GM12878 (cell line): Measurements from ENCODE around the gene CKB. TPM values are rescaled to one million over a fixed set of nuclear protein-coding genes. Genes with fewer than 3 reads are reported as not detected.

Experiments
- ATAC-seq: fragments of 200-7000 bp; cut with Tn5 transposase; 3 replicates; pipeline ENCODE4 v1.9.1; 2020; ENCODE audit warnings: mild to moderate bottlenecking, moderate library complexity
- BruUV-seq: library from RNA; stranded (reverse); fragments of 400-500 nt; replicated peaks from 2 replicates; lab custom pipeline; 2021; lab: Mats Ljungman, UMichigan
- CTCF ChIA-PET: fragments of 300-600 bp; sonication (Branson Sonifier 250); formaldehyde crosslinking; extraction: SDS; loops from one replicate; lab custom pipeline; 2021; ENCODE audit warnings: inconsistent platforms; lab: Yijun Ruan, JAX
- POLR2A ChIA-PET: fragments of 350-600 bp; formaldehyde crosslinking; extraction: SDS; loops from one replicate; lab custom pipeline; 2021; ENCODE audit warnings: inconsistent platforms; lab: Charles Lee
- RAD21 ChIA-PET: fragments of 300-600 bp; sonication (Branson Sonifier 250); formaldehyde crosslinking; loops from one replicate; lab custom pipeline; 2023; ENCODE audit warnings: antibody characterized with exemption; ENCODE audit not compliant: unreplicated experiment; lab: Charles Lee
- SMC1A ChIA-PET: fragments of 300-600 bp; sonication (Branson Sonifier 250); formaldehyde crosslinking; loops from one replicate; lab custom pipeline; 2023; ENCODE audit not compliant: unreplicated experiment, uncharacterized antibody; lab: Charles Lee
- DNase-seq: peaks from one replicate; pipeline ENCODE4 v3.0.0-alpha.2; 2011; ENCODE audit warnings: low read depth, low spot score
- FAIRE-seq: peaks from 3 replicates; lab custom pipeline; 2011; peaks lifted over from hg19 to GRCh38; lab: Jason Lieb, UNC
- H2AFZ ChIP-seq: 2 replicates; pipeline ENCODE4 v1.6.0; 2011; ENCODE audit warnings: low read depth, low read length, control low read depth; ENCODE audit not compliant: control insufficient read depth
- H3K27ac ChIP-seq: 2 replicates; pipeline ENCODE4 v1.5.1; 2011; ENCODE audit warnings: control low read depth; ENCODE audit not compliant: control insufficient read depth, insufficient read depth
- H3K27me3 ChIP-seq, 2 experiments: replicated peaks in 1 of 2; 2 replicates each; pipeline versions ENCODE4 v1.6.0 to v1.6.1; 2011; ENCODE audit warnings: low read length in 1 of 2; ENCODE audit not compliant: control insufficient read depth in 2 of 2, insufficient read depth in 2 of 2
- H3K36me3 ChIP-seq, 2 experiments: 2 replicates each; pipeline ENCODE4 v1.5.1; 2011; ENCODE audit warnings: low read length in 1 of 2; ENCODE audit not compliant: control insufficient read depth in 2 of 2, insufficient read depth in 2 of 2
- H3K4me1 ChIP-seq: 2 replicates; pipeline ENCODE4 v1.6.1; 2011; ENCODE audit warnings: mild to moderate bottlenecking, low read length, moderate library complexity, mixed read lengths; ENCODE audit not compliant: control insufficient read depth, insufficient read depth
- H3K4me2 ChIP-seq: 2 replicates; pipeline ENCODE4 v1.6.0; 2011; ENCODE audit warnings: control low read depth; ENCODE audit not compliant: control insufficient read depth, insufficient read depth
- H3K4me3 ChIP-seq: fragments of 200-600 bp; sonication (generic); 2 replicates; pipeline ENCODE4 v1.5.1; 2016
- H3K79me2 ChIP-seq: 2 replicates; pipeline ENCODE4 v1.6.0; 2011; ENCODE audit warnings: low read length; ENCODE audit not compliant: control insufficient read depth, insufficient read depth
- H3K9ac ChIP-seq: 2 replicates; pipeline ENCODE4 v1.8.0; 2011; ENCODE audit warnings: low read length, control low read depth, mixed read lengths; ENCODE audit not compliant: control insufficient read depth, insufficient read depth
- H3K9me3 ChIP-seq: replicated peaks from 3 replicates; pipeline ENCODE4 v1.5.1; 2011; ENCODE audit warnings: mild to moderate bottlenecking, low read length; ENCODE audit not compliant: control insufficient read depth, insufficient read depth
- H4K20me1 ChIP-seq: 2 replicates; pipeline ENCODE4 v1.6.0; 2011; ENCODE audit not compliant: control insufficient read depth, insufficient read depth
- GABPA ChIP-seq: IDR thresholded peaks from 2 replicates; pipeline ENCODE4 v1.6.1; 2014; ENCODE audit warnings: antibody characterized with exemption, low read depth, mild to moderate bottlenecking, inconsistent platforms
- KDM1A ChIP-seq: fragments of 200-600 bp; sonication (generic); IDR thresholded peaks from 2 replicates; pipeline ENCODE4 v1.6.1; 2016; ENCODE audit warnings: borderline replicate concordance
- MEF2A ChIP-seq: IDR thresholded peaks from 2 replicates; pipeline ENCODE4 v1.6.1; 2011; ENCODE audit warnings: low read depth, mild to moderate bottlenecking, low read length, moderate library complexity; ENCODE audit not compliant: insufficient read depth
- MYB ChIP-seq: fragments of 150-350 bp; IDR thresholded peaks from 2 replicates; pipeline ENCODE4 v1.6.1; 2014; ENCODE audit warnings: mild to moderate bottlenecking, low read depth, low read length, borderline replicate concordance
- NRF1 ChIP-seq: conservative IDR thresholded peaks from 2 replicates; pipeline ENCODE4 v1.6.1; 2011; ENCODE audit warnings: mild to moderate bottlenecking, low read depth, low read length, improper control_type of control experiment
- POLR2AphosphoS2 ChIP-seq: IDR thresholded peaks from 2 replicates; pipeline ENCODE4 v1.6.1; 2011; ENCODE audit warnings: low read depth, mild to moderate bottlenecking, low read length, improper control_type of control experiment, moderate library complexity
- RB1 ChIP-seq: fragments of 450-650 bp; formaldehyde crosslinking; IDR thresholded peaks from 2 replicates; pipeline ENCODE4 v1.6.1; 2017; ENCODE audit warnings: mild to moderate bottlenecking, borderline replicate concordance
- STAT1 ChIP-seq: fragments of 450-650 bp; conservative IDR thresholded peaks from 2 replicates; pipeline ENCODE4 v1.6.1; 2014; ENCODE audit warnings: antibody characterized with exemption, mild to moderate bottlenecking
- SUPT20H ChIP-seq: IDR thresholded peaks from 2 replicates; pipeline ENCODE4 v1.6.1; 2011; ENCODE audit warnings: low read depth, mild to moderate bottlenecking, low read length, moderate library complexity, borderline replicate concordance; ENCODE audit not compliant: control insufficient read depth
- TAF1 ChIP-seq: IDR thresholded peaks from 2 replicates; pipeline ENCODE4 v1.6.1; 2011; ENCODE audit warnings: mild to moderate bottlenecking, low read depth, low read length, borderline replicate concordance
- WRNIP1 ChIP-seq: IDR thresholded peaks from 2 replicates; pipeline ENCODE4 v1.6.1; 2011; ENCODE audit warnings: low read depth, low read length, improper control_type of control experiment, borderline replicate concordance
- YY1 ChIP-seq: IDR thresholded peaks from 2 replicates; pipeline ENCODE4 v1.6.1; 2011; ENCODE audit warnings: low read depth, mild to moderate bottlenecking, low read length
- WGBS: methylation state at CpG from one replicate; pipeline ENCODE4 v1.1.6; 2016; ENCODE audit warnings: low lambda C conversion rate; ENCODE audit not compliant: insufficient replicate concordance, insufficient coverage; ENCODE audit errors: missing lambda C conversion rate; 5-methylcytosine and 5-hydroxymethylcytosine counted together
- in situ Hi-C: fragments of 300-500 bp; cut with MboI; formaldehyde crosslinking; loops from 9 replicates; pipeline ENCODE4 v1.14.3; 2018; ENCODE audit warnings: mixed read lengths
- intact Hi-C: fragments of 100-400 bp; cut with micrococcal nuclease; formaldehyde crosslinking; loops from one replicate; pipeline ENCODE4 v1.14.2; 2022; ENCODE audit not compliant: unreplicated experiment
- polyA plus RNA-seq, 11 experiments: library from polyadenylated mRNA; depleted of rRNA in 4 of 11; unstranded in 6 of 11; stranded (reverse) in 5 of 11; fragments of >200 nt; fragmentation: Nextera tagmentation in 4 of 11; fragmentation: Illumina TruSeq in 1 of 11; extraction: Ambion mirVana in 4 of 11; extraction: Trizol in 1 of 11; gene quantifications; 1 replicate in 1 of 11; 2 replicates in 10 of 11; pipeline versions ENCODE4 v1.2.1 to v1.2.3, GENCODE V29; 2011 to 2016; ENCODE audit warnings: inconsistent platforms in 2 of 11, missing spikeins in 2 of 11, low read depth in 1 of 11
- total RNA-seq, 4 experiments: library from RNA; depleted of rRNA in 3 of 4; stranded (reverse); fragments of >200 nt in 3 of 4; fragmentation: Illumina TruSeq in 1 of 4; extraction: Trizol in 1 of 4; gene quantifications; 2 replicates each; pipeline versions ENCODE4 v1.2.1 to v1.2.3, GENCODE V29; 2013 to 2021
- TF ChIP-seq, protein P1 (sequence below): IDR thresholded peaks from 2 replicates; pipeline ENCODE4 v1.6.1; 2011; ENCODE audit warnings: low read depth, mild to moderate bottlenecking, low read length, moderate library complexity, borderline replicate concordance; ENCODE audit errors: extremely low read depth
- TF ChIP-seq, protein P2 (sequence below): IDR thresholded peaks from 2 replicates; pipeline ENCODE4 v1.6.1; 2012; ENCODE audit warnings: low read length, inconsistent platforms
- TF ChIP-seq, protein P3 (sequence below): IDR thresholded peaks from 2 replicates; pipeline ENCODE4 v1.6.1; 2011; ENCODE audit warnings: mild to moderate bottlenecking, low read depth, low read length, moderate library complexity; ENCODE audit not compliant: insufficient replicate concordance
- TF ChIP-seq, protein P4 (sequence below): fragments of 450-650 bp; IDR thresholded peaks from 2 replicates; pipeline ENCODE4 v1.6.1; 2016; ENCODE audit warnings: mild to moderate bottlenecking
- TF ChIP-seq, protein P5 (sequence below): fragments of 450-650 bp; IDR thresholded peaks from 2 replicates; pipeline ENCODE4 v1.6.1; 2016; ENCODE audit warnings: mild to moderate bottlenecking

CKB gene
- total and polyA plus RNA-seq, 10 of the 15 experiments (the other 5 are each of a cell fraction or from before 2014, with no cell fraction given), result 0.40 to 6.1 (median 2.3) TPM

DNA sequence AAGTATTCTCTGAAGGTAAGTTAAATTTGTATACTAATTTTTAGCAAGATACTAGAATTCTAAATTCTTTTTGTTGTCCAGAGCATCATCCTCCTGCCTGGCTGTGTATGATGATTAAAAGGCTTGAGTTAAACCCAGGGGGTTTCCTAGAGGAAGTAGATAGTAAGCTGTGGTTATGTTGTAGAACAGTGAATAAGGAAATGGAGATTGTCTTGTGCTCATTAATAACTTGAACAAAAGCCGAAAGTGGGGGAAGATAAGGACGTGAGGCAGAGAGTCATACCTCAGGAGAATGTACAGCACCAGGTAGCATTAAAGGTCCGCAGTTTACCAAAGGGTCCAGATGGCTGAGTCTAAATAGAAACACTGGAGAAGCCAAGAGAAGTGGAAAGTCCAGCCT lies 42.0 kb downstream of the CKB start (continued):
- TF ChIP-seq SUPT20H (no peak), MYB (no peak), KDM1A (no peak)
- TF ChIP-seq, protein P1, sequence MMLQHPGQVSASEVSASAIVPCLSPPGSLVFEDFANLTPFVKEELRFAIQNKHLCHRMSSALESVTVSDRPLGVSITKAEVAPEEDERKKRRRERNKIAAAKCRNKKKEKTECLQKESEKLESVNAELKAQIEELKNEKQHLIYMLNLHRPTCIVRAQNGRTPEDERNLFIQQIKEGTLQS, result no peak

DNA sequence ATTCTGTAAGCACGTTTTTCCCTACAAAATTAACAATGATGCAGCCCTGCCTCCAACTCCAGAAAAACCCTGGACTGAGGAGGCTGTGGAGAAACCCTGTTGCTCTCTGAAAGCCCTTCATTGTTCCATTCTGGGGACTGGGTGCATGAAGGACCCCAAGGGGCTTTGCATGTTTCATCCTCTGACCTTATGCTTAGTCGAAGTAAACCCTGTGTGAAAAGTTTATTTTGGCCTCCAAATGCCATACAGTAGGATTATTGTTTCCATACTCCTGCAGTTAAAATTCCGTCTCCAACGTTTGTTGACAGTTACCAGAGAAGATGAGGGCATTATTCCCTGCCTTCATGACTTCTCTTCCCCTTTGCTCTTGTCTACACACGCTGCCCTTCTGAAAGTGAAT lies 46.0 kb downstream of the CKB start:
- ATAC-seq (no peak), FAIRE-seq (no peak), DNase-seq (no peak)
- Histone ChIP-seq H3K27ac (no peak overlapping the region), H3K4me3 (no peak overlapping the region), H3K9ac (no peak overlapping the region), H3K79me2 (no peaks in the 10 kb centered on the region), H3K4me2 (no peak overlapping the region), H3K9me3 (no peaks in the 10 kb centered on the region), H2AFZ (no peak overlapping the region), H3K4me1 (peaks cover 9% of the 10 kb centered on the region), H4K20me1 (no peaks in the 10 kb centered on the region), H3K27me3 (no peaks in the 10 kb centered on the region), H3K36me3 (peaks cover 6 to 17% of the 10 kb centered on the region in 2 experiments)
- CTCF ChIA-PET, result interaction anchor here (0.9 to 1.0 kb wide), 2 partner anchors 9 to 10 kb away, joined by 3 to 5 read pairs; no protein-coding TSS in a partner anchor
- in situ Hi-C loops (no loop called here), intact Hi-C loops (no loop called here)
- RAD21 ChIA-PET, result no interaction called here
- POLR2A ChIA-PET, result no interaction called here
- TF ChIP-seq YY1 (no peak), POLR2AphosphoS2 (no peak), GABPA (no peak), STAT1 (no peak), WRNIP1 (no peak), NRF1 (no peak), TAF1 (no peak), RB1 (no peak), MEF2A (no peak)
- TF ChIP-seq, protein P2, sequence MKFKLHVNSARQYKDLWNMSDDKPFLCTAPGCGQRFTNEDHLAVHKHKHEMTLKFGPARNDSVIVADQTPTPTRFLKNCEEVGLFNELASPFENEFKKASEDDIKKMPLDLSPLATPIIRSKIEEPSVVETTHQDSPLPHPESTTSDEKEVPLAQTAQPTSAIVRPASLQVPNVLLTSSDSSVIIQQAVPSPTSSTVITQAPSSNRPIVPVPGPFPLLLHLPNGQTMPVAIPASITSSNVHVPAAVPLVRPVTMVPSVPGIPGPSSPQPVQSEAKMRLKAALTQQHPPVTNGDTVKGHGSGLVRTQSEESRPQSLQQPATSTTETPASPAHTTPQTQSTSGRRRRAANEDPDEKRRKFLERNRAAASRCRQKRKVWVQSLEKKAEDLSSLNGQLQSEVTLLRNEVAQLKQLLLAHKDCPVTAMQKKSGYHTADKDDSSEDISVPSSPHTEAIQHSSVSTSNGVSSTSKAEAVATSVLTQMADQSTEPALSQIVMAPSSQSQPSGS, result no peak
- TF ChIP-seq, protein P3, sequence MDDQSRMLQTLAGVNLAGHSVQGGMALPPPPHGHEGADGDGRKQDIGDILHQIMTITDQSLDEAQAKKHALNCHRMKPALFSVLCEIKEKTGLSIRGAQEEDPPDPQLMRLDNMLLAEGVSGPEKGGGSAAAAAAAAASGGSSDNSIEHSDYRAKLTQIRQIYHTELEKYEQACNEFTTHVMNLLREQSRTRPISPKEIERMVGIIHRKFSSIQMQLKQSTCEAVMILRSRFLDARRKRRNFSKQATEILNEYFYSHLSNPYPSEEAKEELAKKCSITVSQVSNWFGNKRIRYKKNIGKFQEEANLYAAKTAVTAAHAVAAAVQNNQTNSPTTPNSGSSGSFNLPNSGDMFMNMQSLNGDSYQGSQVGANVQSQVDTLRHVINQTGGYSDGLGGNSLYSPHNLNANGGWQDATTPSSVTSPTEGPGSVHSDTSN, result no peak
- TF ChIP-seq, protein P4, sequence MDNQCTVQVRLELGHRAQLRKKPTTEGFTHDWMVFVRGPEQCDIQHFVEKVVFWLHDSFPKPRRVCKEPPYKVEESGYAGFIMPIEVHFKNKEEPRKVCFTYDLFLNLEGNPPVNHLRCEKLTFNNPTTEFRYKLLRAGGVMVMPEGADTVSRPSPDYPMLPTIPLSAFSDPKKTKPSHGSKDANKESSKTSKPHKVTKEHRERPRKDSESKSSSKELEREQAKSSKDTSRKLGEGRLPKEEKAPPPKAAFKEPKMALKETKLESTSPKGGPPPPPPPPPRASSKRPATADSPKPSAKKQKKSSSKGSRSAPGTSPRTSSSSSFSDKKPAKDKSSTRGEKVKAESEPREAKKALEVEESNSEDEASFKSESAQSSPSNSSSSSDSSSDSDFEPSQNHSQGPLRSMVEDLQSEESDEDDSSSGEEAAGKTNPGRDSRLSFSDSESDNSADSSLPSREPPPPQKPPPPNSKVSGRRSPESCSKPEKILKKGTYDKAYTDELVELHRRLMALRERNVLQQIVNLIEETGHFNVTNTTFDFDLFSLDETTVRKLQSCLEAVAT, result no peak
- TF ChIP-seq, protein P5, sequence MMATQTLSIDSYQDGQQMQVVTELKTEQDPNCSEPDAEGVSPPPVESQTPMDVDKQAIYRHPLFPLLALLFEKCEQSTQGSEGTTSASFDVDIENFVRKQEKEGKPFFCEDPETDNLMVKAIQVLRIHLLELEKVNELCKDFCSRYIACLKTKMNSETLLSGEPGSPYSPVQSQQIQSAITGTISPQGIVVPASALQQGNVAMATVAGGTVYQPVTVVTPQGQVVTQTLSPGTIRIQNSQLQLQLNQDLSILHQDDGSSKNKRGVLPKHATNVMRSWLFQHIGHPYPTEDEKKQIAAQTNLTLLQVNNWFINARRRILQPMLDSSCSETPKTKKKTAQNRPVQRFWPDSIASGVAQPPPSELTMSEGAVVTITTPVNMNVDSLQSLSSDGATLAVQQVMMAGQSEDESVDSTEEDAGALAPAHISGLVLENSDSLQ, result no peak
- BruUV-seq, result no TSS peak
- SMC1A ChIA-PET, result interaction anchor here (0.9 kb wide), 1 partner anchor 17 kb away, joined by 3 read pairs; no protein-coding TSS in a partner anchor
- WGBS, result 85% methylated on average over 5 of the region's 5 CpGs
